ENCODE results near the gene ACKR2.

- no peak for TF ChIP-seq CTCF (IDR thresholded peaks at IDR 0.05)
- no peak for TF ChIP-seq ZNF232 (CRISPR knock-in tag; IDR thresholded peaks at IDR 0.05)
- TF ChIP-seq IRF2 (CRISPR knock-in tag; IDR thresholded peaks at IDR 0.05; ENCODE audit: borderline replicate concordance, low read depth) = no peak
- TF ChIP-seq, protein P1, sequence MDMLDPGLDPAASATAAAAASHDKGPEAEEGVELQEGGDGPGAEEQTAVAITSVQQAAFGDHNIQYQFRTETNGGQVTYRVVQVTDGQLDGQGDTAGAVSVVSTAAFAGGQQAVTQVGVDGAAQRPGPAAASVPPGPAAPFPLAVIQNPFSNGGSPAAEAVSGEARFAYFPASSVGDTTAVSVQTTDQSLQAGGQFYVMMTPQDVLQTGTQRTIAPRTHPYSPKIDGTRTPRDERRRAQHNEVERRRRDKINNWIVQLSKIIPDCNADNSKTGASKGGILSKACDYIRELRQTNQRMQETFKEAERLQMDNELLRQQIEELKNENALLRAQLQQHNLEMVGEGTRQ (CRISPR knock-in tag; IDR thresholded peaks at IDR 0.05) = no peak
- no peak for TF ChIP-seq MAX (CRISPR knock-in tag; IDR thresholded peaks at IDR 0.05)
Observed at GRCh38 chr3:42855219-42855546, 45.9 kb downstream of the ACKR2 start.
